ENCODE measurements around the gene WDPCP. TPM values are rescaled to one million over a fixed set of nuclear protein-coding genes. Genes with fewer than 3 reads are reported as not detected.
"Not testable (repeated sequence)": the region's sequence is repeated elsewhere in the genome, so short reads cannot be mapped to it uniquely, and the experiment has no call there.

Gene WDPCP
- total RNA-seq, 4 donors from 2014 or later: 2.6 to 15.5 (median 10.9) TPM

- TF ChIP-seq POLR2AphosphoS5 (IDR thresholded peaks at IDR 0.05) (no peak), EP300 (IDR thresholded peaks at IDR 0.05; ENCODE audit: low read depth) (no peak), CTCF (IDR thresholded peaks at IDR 0.05) (no peak), POLR2A (IDR thresholded peaks at IDR 0.05) (no peak)
- no peak overlapping the region for H3K27ac ChIP-seq
- 54 to 77% methylated on average over 2 of the region's 2 CpGs for WGBS, 2 donors (ENCODE audit: low coverage in 1 of 2)
- H3K4me1 ChIP-seq: no peaks in the 10 kb centered on the region
- no peak for DNase-seq
- H3K36me3 ChIP-seq: no peaks in the 10 kb centered on the region
- H3K4me3 ChIP-seq: no peak overlapping the region
- intact Hi-C loops (cut with DNase I; ENCODE audit: low total_unique reads) (no loop called here), in situ Hi-C loops (cut with MboI; ENCODE audit: low pct_ligation_motif_present in 1 of 4, low pct_unique_long_range_greater_than_20kb in 1 of 4, low sequenced_read_pairs in 3 of 4) (no loop called here)
- no peaks in the 10 kb centered on the region for H3K9me3 ChIP-seq
- no peaks in the 10 kb centered on the region for H3K27me3 ChIP-seq
These were observed 101.4 kb downstream of the WDPCP start for GRCh38 chr2:63486861-63487290.

GRCh38 chr2:63484901-63485300 is 103.4 kb downstream of the WDPCP start:
- H3K4me3 ChIP-seq: no peak overlapping the region
- no peak for DNase-seq
- TF ChIP-seq EP300 (IDR thresholded peaks at IDR 0.05; ENCODE audit: low read depth) (no peak), CTCF (IDR thresholded peaks at IDR 0.05) (no peak), POLR2A (IDR thresholded peaks at IDR 0.05) (no peak), POLR2AphosphoS5 (IDR thresholded peaks at IDR 0.05) (no peak)
- H3K36me3 ChIP-seq: no peaks in the 10 kb centered on the region
- H3K27me3 ChIP-seq: no peaks in the 10 kb centered on the region
- no peak overlapping the region for H3K27ac ChIP-seq
- H3K9me3 ChIP-seq: no peaks in the 10 kb centered on the region
- in situ Hi-C loops (cut with MboI; ENCODE audit: low pct_ligation_motif_present in 1 of 4, low pct_unique_long_range_greater_than_20kb in 1 of 4, low sequenced_read_pairs in 3 of 4) (no loop called here), intact Hi-C loops (cut with DNase I; ENCODE audit: low total_unique reads) (no loop called here)
- WGBS, 2 donors (ENCODE audit: low coverage in 1 of 2): 81 to 84% methylated on average over 5 to 6 of the region's 6 CpGs
- H3K4me1 ChIP-seq: no peaks in the 10 kb centered on the region

- WGBS, 2 donors (ENCODE audit: low coverage in 1 of 2): 79 to 92% methylated on average over 2 of the region's 2 CpGs
- no peak for DNase-seq
- Histone ChIP-seq H3K27me3 (no peaks in the 10 kb centered on the region), H3K4me1 (no peaks in the 10 kb centered on the region), H3K4me3 (no peak overlapping the region), H3K9me3 (no peaks in the 10 kb centered on the region), H3K27ac (no peak overlapping the region), H3K36me3 (no peaks in the 10 kb centered on the region)
- intact Hi-C loops (cut with DNase I; ENCODE audit: low total_unique reads): no loop called here
- no peak for TF ChIP-seq POLR2AphosphoS5 (IDR thresholded peaks at IDR 0.05)
- TF ChIP-seq EP300 (IDR thresholded peaks at IDR 0.05; ENCODE audit: low read depth): no peak
- TF ChIP-seq POLR2A (IDR thresholded peaks at IDR 0.05): no peak
- TF ChIP-seq CTCF (IDR thresholded peaks at IDR 0.05): no peak
- in situ Hi-C loops (cut with MboI; ENCODE audit: low pct_ligation_motif_present in 1 of 4, low pct_unique_long_range_greater_than_20kb in 1 of 4, low sequenced_read_pairs in 3 of 4): no loop called here
These were observed 103.8 kb downstream of the WDPCP start for GRCh38 chr2:63484481-63484880.

GRCh38 chr2:63477686-63478085 is 110.6 kb downstream of the WDPCP start:
- intact Hi-C loops (cut with DNase I; ENCODE audit: low total_unique reads): no loop called here
- Histone ChIP-seq H3K4me1 (no peaks in the 10 kb centered on the region), H3K27ac (no peak overlapping the region), H3K4me3 (no peak overlapping the region), H3K27me3 (no peaks in the 10 kb centered on the region), H3K36me3 (no peaks in the 10 kb centered on the region), H3K9me3 (no peaks in the 10 kb centered on the region)
- no peak for DNase-seq
- in situ Hi-C loops (cut with MboI; ENCODE audit: low pct_ligation_motif_present in 1 of 4, low pct_unique_long_range_greater_than_20kb in 1 of 4, low sequenced_read_pairs in 3 of 4): no loop called here
- TF ChIP-seq CTCF (IDR thresholded peaks at IDR 0.05) (no peak), POLR2AphosphoS5 (IDR thresholded peaks at IDR 0.05) (no peak), EP300 (IDR thresholded peaks at IDR 0.05; ENCODE audit: low read depth) (no peak), POLR2A (IDR thresholded peaks at IDR 0.05) (no peak)
- WGBS, 2 donors (ENCODE audit: low coverage in 1 of 2): 86 to 94% methylated on average over 1 to 3 of the region's 3 CpGs

GRCh38 chr2:63469313-63469712 is 119.0 kb downstream of the WDPCP start:
- H3K4me1 ChIP-seq; H3K36me3 ChIP-seq; H3K27me3 ChIP-seq; in situ Hi-C loops (cut with MboI; ENCODE audit: low pct_ligation_motif_present in 1 of 4, low pct_unique_long_range_greater_than_20kb in 1 of 4, low sequenced_read_pairs in 3 of 4); H3K9me3 ChIP-seq; DNase-seq; H3K4me3 ChIP-seq; H3K27ac ChIP-seq: not testable (repeated sequence)
- intact Hi-C loops (cut with DNase I; ENCODE audit: low total_unique reads): loop anchor here (10.0 kb wide), 1 partner anchor 125 kb away; no protein-coding TSS in a partner anchor
- WGBS, 2 donors (ENCODE audit: low coverage in 1 of 2): 100% methylated on average over 1 of the region's 1 CpG
